HG03571 (cell line): ENCODE data around the gene CDRT15L2.
"Not testable (repeated sequence)": the region's sequence is repeated elsewhere in the genome, so short reads cannot be mapped to it uniquely, and the experiment has no call there.

Experiments used
- ATAC-seq: cut with Tn5 transposase; IDR thresholded peaks from one replicate; pipeline ENCODE4 v1.9.1; 2021; ENCODE audit not compliant: unreplicated experiment

The CDRT15L2 gene

GRCh38 chr17:20573216-20573615 lies 6.3 kb upstream of the CDRT15L2 start:
- not testable (repeated sequence) for ATAC-seq

DNA sequence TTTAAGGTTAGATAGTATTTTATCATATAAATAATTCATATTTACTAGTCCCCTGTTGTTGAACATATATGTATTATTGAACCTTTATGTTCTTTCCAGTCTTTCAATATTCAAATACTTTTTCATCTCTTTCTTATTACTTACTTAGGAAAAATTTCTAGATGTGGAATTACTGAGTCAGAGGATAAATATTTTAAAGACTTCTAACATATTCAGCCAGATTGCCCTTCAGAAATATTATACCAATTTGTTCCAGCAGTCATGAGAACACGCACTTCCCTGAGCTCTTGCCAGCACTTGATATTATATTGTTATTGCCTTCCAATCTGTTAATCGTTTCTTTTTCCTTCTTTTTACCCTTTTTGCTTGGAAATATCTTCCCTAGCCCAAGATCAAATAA lies 4.5 kb upstream of the CDRT15L2 start:
- not testable (repeated sequence) for ATAC-seq

GRCh38 chr17:20583891-20584577 lies 4.5 kb downstream of the CDRT15L2 start:
- ATAC-seq = not testable (repeated sequence)

- not testable (repeated sequence) for ATAC-seq
These were observed 9.4 kb downstream of the CDRT15L2 start for GRCh38 chr17:20588744-20589453.

DNA sequence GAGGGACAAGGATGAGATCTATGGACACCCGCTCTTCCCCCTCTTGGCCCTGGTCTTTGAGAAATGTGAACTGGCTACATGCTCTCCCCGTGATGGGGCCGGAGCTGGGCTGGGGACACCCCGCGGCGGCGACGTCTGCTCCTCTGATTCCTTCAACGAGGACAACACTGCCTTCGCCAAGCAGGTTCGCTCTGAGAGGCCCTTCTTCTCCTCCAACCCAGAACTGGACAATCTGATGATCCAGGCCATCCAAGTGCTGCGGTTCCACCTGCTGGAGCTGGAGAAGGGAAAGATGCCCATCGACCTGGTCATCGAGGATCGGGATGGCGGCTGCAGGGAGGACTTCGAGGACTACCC lies 9.9 kb downstream of the CDRT15L2 start:
- not testable (repeated sequence) for ATAC-seq

DNA sequence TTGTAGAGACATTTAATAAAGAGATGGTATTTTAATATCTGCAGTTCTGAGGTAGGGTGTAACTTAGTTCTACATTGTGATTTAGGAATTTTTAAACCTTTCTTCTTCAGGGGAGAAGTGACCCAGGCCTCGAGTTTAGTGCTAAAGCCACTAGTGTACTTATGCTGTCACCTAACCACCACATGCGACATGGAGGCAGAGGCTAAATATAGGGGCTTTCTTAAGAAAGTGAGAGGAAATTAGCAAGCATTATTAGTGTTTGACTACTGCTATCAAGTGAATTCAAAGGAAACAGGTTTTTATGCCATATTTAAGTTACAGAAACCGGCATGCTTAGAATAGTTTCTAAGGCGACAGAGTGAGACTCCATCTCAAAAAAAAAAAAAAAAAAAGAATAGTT lies 11.5 kb downstream of the CDRT15L2 start:
- ATAC-seq = not testable (repeated sequence)

DNA sequence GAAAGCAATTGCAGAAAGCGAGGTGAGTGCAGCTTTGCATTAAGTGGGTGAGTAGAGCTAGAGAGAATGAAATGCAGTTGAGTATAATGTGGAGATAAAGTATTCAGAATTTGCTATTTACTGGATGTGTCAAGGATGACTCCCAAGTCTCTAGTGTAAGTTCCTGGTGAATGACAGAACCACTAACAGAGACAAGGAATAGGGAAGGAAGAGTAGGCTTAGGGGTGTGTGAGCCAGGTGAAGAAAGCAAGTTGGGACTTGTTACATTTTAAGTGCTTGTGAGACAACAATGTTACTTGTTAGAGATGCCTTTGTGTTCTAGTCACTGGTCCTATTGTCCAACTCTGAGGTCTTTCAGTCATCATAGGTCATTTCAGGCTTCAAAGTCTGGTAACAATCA lies 26.0 kb downstream of the CDRT15L2 start:
- ATAC-seq = not testable (repeated sequence)

- not testable (repeated sequence) for ATAC-seq
These were observed 30.0 kb downstream of the CDRT15L2 start for GRCh38 chr17:20609490-20609889.

DNA sequence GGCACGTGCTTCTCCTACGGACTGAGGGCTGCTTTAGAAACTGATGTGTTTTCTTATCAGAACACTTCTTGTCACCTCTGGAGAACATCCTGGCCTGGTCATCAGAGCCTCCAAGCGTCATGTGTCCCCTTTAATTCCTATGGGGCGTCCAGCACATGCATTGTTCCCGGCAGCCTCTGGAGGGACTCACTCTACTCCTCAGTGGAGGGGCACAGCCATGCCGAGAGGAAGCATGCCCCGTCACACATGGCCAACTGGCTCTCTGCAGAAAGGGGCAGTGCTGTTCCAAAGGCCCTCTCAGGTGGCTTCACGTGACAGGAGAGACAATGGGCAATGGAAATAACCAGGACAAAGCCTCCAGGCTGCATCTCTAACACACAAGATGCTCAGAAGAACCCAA lies 31.8 kb downstream of the CDRT15L2 start:
- ATAC-seq = no peak

DNA sequence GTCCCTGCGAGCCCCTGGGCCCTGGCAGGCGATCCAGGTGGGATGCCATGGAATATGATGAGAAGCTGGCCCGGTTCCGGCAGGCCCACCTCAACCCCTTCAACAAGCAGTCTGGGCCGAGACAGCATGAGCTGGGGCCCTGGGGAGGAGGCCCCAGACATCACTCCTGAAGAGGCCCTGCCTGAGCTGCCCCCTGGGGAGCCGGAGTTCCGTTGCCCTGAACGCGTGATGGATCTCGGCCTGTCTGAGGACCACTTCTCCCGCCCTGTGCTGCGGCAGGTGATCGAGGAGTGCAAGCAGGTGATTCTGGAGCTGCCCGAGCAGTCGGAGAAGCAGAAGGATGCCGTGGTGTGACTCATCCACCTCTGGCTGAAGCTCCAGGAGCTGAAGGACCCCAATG lies 33.1 kb downstream of the CDRT15L2 start:
- ATAC-seq = no peak

GRCh38 chr17:20613248-20613647 lies 33.7 kb downstream of the CDRT15L2 start:
- no peak for ATAC-seq

DNA sequence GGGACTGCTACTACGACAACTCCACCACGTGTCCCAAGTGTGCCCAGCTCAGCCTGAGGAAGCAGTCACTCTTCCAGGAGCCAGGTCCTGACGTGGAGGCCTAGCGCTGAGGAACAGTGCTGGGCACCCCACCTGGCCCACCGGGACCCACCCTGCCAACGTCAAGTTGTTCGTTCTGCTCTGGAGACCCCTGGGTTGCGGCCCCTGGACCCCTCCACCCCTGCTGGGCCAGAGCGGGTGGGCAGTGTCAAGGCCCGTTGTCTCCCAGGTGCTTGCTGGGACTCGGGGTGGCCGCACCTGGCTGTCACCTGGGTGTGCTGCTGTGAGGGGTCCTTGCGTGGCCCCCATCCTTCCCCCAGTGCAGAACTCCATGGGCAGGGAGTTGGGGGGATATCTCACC lies 34.4 kb downstream of the CDRT15L2 start:
- ATAC-seq = no peak

DNA sequence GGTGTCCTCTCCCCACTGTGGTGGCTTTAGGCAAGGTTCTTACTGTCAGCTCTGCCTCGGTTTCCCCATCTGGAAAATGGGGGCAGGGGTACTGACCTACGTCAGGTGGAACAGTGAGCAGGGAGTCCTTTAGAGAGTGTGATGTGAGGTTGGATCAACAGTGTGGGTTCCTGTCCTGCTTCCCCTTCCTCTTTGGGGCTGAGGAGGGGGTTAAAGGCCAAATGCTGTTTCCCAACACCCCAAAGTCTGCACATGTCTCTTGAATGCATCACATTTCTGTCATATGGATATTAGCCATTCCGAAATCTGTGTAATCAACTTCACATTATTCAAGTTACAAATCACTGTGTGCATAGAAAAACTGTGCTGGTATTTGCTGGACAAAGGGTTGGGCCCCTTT lies 35.9 kb downstream of the CDRT15L2 start:
- ATAC-seq = not testable (repeated sequence)
